HCT116 (cell line): ENCODE data around the gene ACMSD. TPM values are rescaled to one million over a fixed set of nuclear protein-coding genes. Genes with fewer than 3 reads are reported as not detected.

Experiments used
- ATAC-seq: fragments of 200-7000 bp; cut with Tn5 transposase; 2 replicates; pipeline ENCODE4 v1.9.1; 2020; ENCODE audit warnings: mild to moderate bottlenecking, moderate library complexity
- BruUV-seq: library from RNA; stranded (reverse); fragments of 400-500 nt; replicated peaks from 2 replicates; lab custom pipeline; 2021; lab: Mats Ljungman, UMichigan
- CTCF ChIA-PET: fragments of 300-600 bp; sonication (Branson Sonifier 250); formaldehyde crosslinking; loops from one replicate; lab custom pipeline; 2021; ENCODE audit warnings: antibody characterized with exemption; lab: Charles Lee
- POLR2A ChIA-PET: fragments of 300-600, 350-600 bp; sonication (Branson Sonifier 250); formaldehyde crosslinking; loops from one replicate; lab custom pipeline; 2021; ENCODE audit warnings: antibody characterized with exemption; lab: Charles Lee
- RAD21 ChIA-PET, 2 experiments: fragments of 300-600 bp; sonication (Branson Sonifier 250); formaldehyde crosslinking; loops; one replicate each; lab custom pipeline; 2023; ENCODE audit warnings: low total read pairs in 2 of 2; ENCODE audit not compliant: uncharacterized antibody in 2 of 2, unreplicated experiment in 2 of 2, low non-redundant PET in 1 of 2; lab: Charles Lee
- DNase-seq: peaks from one replicate; pipeline ENCODE4 v3.0.0-alpha.2; 2010; ENCODE audit warnings: low read depth, low spot score
- H2AFZ ChIP-seq: fragments of 200-600 bp; shearing (Covaris generic), sonication (generic); 2 replicates; pipeline ENCODE4 v1.6.1; 2017; ENCODE audit warnings: low read depth, mixed run types, mixed read lengths, antibody characterized with exemption, low read length; ENCODE audit not compliant: poor library complexity, severe bottlenecking
- H3K27ac ChIP-seq: 2 replicates; pipeline ENCODE4 v1.5.1; 2012; ENCODE audit warnings: low read depth, low read length
- H3K27me3 ChIP-seq: fragments of 200-600 bp; sonication (generic); 2 replicates; pipeline ENCODE4 v1.6.1; 2016; ENCODE audit warnings: mixed run types, low read length, mixed read lengths; ENCODE audit not compliant: insufficient read depth
- H3K36me3 ChIP-seq, 2 experiments: fragments of 200-500 bp in 1 of 2; fragments of 200-600 bp in 1 of 2; sonication (Bioruptor generic) in 1 of 2; sonication (generic) in 1 of 2; 2 replicates each; pipeline versions ENCODE4 v1.5.1 to v1.6.1; 2014 to 2016; ENCODE audit warnings: low read length in 2 of 2, inconsistent platforms in 1 of 2, mixed read lengths in 1 of 2, mixed run types in 1 of 2; ENCODE audit not compliant: insufficient read depth in 2 of 2, control insufficient read depth in 1 of 2
- H3K4me1 ChIP-seq, 2 experiments: fragments of 200-600 bp in 1 of 2; sonication (generic) in 1 of 2; 2 replicates each; pipeline versions ENCODE4 v1.5.1 to v1.6.1; 2012 to 2017; ENCODE audit warnings: low read length in 2 of 2, inconsistent platforms in 1 of 2, mild to moderate bottlenecking in 1 of 2, mixed read lengths in 1 of 2, mixed run types in 1 of 2, moderate library complexity in 1 of 2; ENCODE audit not compliant: insufficient read depth in 2 of 2, control insufficient read depth in 1 of 2
- H3K4me2 ChIP-seq: fragments of 200-600 bp; sonication (generic); 2 replicates; pipeline ENCODE4 v1.6.1; 2017; ENCODE audit warnings: mixed run types, low read length, mixed read lengths
- H3K4me3 ChIP-seq, 2 experiments: fragments of 200-600 bp in 1 of 2; sonication (generic) in 1 of 2; replicated peaks in 1 of 2; 2 replicates each; pipeline ENCODE4 v1.5.1; 2011 to 2016; ENCODE audit warnings: low read length in 2 of 2, control low read depth in 1 of 2, low read depth in 1 of 2, mild to moderate bottlenecking in 1 of 2, mixed read lengths in 1 of 2, mixed run types in 1 of 2
- H3K79me2 ChIP-seq: fragments of 200-600 bp; sonication (generic); 2 replicates; pipeline ENCODE4 v1.6.1; 2017; ENCODE audit warnings: mild to moderate bottlenecking, mixed run types, low read length, moderate library complexity, mixed read lengths; ENCODE audit not compliant: insufficient read depth
- H3K9ac ChIP-seq: fragments of 200-600 bp; sonication (generic); 2 replicates; pipeline ENCODE4 v1.6.1; 2016; ENCODE audit warnings: low read length, mixed read lengths
- H3K9me2 ChIP-seq: fragments of 200-600 bp; sonication (generic), shearing (Covaris generic); 2 replicates; pipeline ENCODE4 v1.6.1; 2017; ENCODE audit warnings: mixed run types, mild to moderate bottlenecking, moderate library complexity; ENCODE audit not compliant: insufficient read depth
- H3K9me3 ChIP-seq, 2 experiments: fragments of 200-500 bp in 1 of 2; fragments of 200-600 bp in 1 of 2; sonication (Bioruptor generic) in 1 of 2; sonication (generic) in 1 of 2; 2 replicates each; pipeline ENCODE4 v1.6.1; 2014 to 2017; ENCODE audit warnings: low read length in 2 of 2, mixed read lengths in 2 of 2, inconsistent platforms in 1 of 2, low read depth in 1 of 2, mild to moderate bottlenecking in 1 of 2, mixed run types in 1 of 2, moderate library complexity in 1 of 2; ENCODE audit not compliant: control insufficient read depth in 1 of 2, insufficient read depth in 1 of 2
- H4K20me1 ChIP-seq: fragments of 200-600 bp; sonication (generic), shearing (Covaris generic); 2 replicates; pipeline ENCODE4 v1.6.1; 2017; ENCODE audit warnings: mixed run types, mild to moderate bottlenecking, moderate library complexity; ENCODE audit not compliant: insufficient read depth
- ATF3 ChIP-seq: IDR thresholded peaks from 2 replicates; pipeline ENCODE4 v1.6.1; 2012
- CBX3 ChIP-seq: IDR thresholded peaks from 2 replicates; pipeline ENCODE4 v1.6.1; 2012; ENCODE audit warnings: low read depth
- ELF1 ChIP-seq: IDR thresholded peaks from 2 replicates; pipeline ENCODE4 v1.6.1; 2012; ENCODE audit warnings: low read depth, borderline replicate concordance
- EZH2 ChIP-seq: fragments of 200-600 bp; sonication (generic); IDR thresholded peaks from 2 replicates; pipeline ENCODE4 v1.6.1; 2017; ENCODE audit warnings: antibody characterized with exemption, mixed run types
- EZH2phosphoT487 ChIP-seq: fragments of 200-600 bp; IDR thresholded peaks from 2 replicates; pipeline ENCODE4 v1.6.1; 2018; ENCODE audit warnings: antibody characterized with exemption, borderline replicate concordance
- FOSL1 ChIP-seq: IDR thresholded peaks from 2 replicates; pipeline ENCODE4 v1.6.1; 2012; ENCODE audit warnings: low read depth
- JUND ChIP-seq: IDR thresholded peaks from 2 replicates; pipeline ENCODE4 v1.6.1; 2012
- POLR2A ChIP-seq: IDR thresholded peaks from 2 replicates; pipeline ENCODE4 v1.7.0; 2011; ENCODE audit warnings: borderline replicate concordance; ENCODE audit not compliant: insufficient read depth, insufficient read length; ENCODE audit errors: extremely low read depth
- POLR2AphosphoS5 ChIP-seq: IDR thresholded peaks from 2 replicates; pipeline ENCODE4 v1.6.1; 2011; ENCODE audit warnings: mild to moderate bottlenecking, low read depth, low read length, moderate library complexity
- RAD21 ChIP-seq: IDR thresholded peaks from 2 replicates; pipeline ENCODE4 v1.6.1; 2012; ENCODE audit warnings: low read depth, mild to moderate bottlenecking
- SIN3A ChIP-seq: IDR thresholded peaks from 2 replicates; pipeline ENCODE4 v1.6.1; 2012; ENCODE audit warnings: low read depth
- SRF ChIP-seq: IDR thresholded peaks from 2 replicates; pipeline ENCODE4 v1.6.1; 2012; ENCODE audit warnings: low read depth
- TCF7L2 ChIP-seq: IDR thresholded peaks from 2 replicates; pipeline ENCODE4 v1.7.0; 2011; ENCODE audit warnings: borderline replicate concordance, inconsistent platforms; ENCODE audit not compliant: insufficient read depth, insufficient read length; ENCODE audit errors: extremely low read depth
- YY1 ChIP-seq: IDR thresholded peaks from 2 replicates; pipeline ENCODE4 v1.6.1; 2011; ENCODE audit warnings: low read length, low read depth, moderate library complexity, mild to moderate bottlenecking; ENCODE audit not compliant: insufficient replicate concordance; ENCODE audit errors: extremely low read depth
- ZNF274 ChIP-seq: fragments of 200-500 bp; sonication (Bioruptor generic); IDR thresholded peaks from 2 replicates; pipeline ENCODE4 v1.6.1; 2014; ENCODE audit warnings: mild to moderate bottlenecking, low read depth, low read length, inconsistent platforms
- intact Hi-C: fragments of 100-400 bp; cut with micrococcal nuclease; formaldehyde crosslinking; loops from 2 replicates; pipeline ENCODE4 v1.10.0; 2022
- total RNA-seq: library from RNA; stranded (reverse); gene quantifications from one replicate; pipeline ENCODE4 v1.2.1, GENCODE V29; 2021; ENCODE audit not compliant: unreplicated experiment
- TF ChIP-seq, protein P1 (sequence below): IDR thresholded peaks from 2 replicates; pipeline ENCODE4 v1.6.1; 2012; ENCODE audit warnings: low read depth
- TF ChIP-seq, protein P2 (sequence below), 3 experiments: fragments of 200-600 bp in 1 of 3; sonication (generic) in 1 of 3; IDR thresholded peaks in 2 of 3; conservative IDR thresholded peaks in 1 of 3; 2 replicates each; pipeline ENCODE4 v1.5.1; 2012 to 2017; ENCODE audit warnings: low read depth in 2 of 3, low read length in 2 of 3, antibody characterized with exemption in 1 of 3, borderline replicate concordance in 1 of 3, control low read depth in 1 of 3, mild to moderate bottlenecking in 1 of 3, mixed read lengths in 1 of 3, mixed run types in 1 of 3, moderate library complexity in 1 of 3; ENCODE audit not compliant: insufficient read depth in 1 of 3
- TF ChIP-seq, protein P3 (sequence below): IDR thresholded peaks from 2 replicates; pipeline ENCODE4 v1.6.1; 2012
- TF ChIP-seq, protein P4 (sequence below): IDR thresholded peaks from 2 replicates; pipeline ENCODE4 v1.6.1; 2011; ENCODE audit warnings: mild to moderate bottlenecking, low read length, moderate library complexity; ENCODE audit not compliant: insufficient replicate concordance; ENCODE audit errors: extremely low read depth

ACMSD gene
- total RNA-seq, 1 experiment from 2014 or later: not detected

- no TSS peak for BruUV-seq
- Histone ChIP-seq H3K4me3 (no peak overlapping the region), H3K79me2 (no peaks in the 10 kb centered on the region), H4K20me1 (no peaks in the 10 kb centered on the region), H3K9me3 (no peaks in the 10 kb centered on the region), H3K4me1 (no peaks in the 10 kb centered on the region), H3K27ac (no peak overlapping the region), H3K9me2 (no peaks in the 10 kb centered on the region), H3K36me3 (no peaks in the 10 kb centered on the region), H2AFZ (no peak overlapping the region), H3K4me2 (no peak overlapping the region), H3K27me3 (no peaks in the 10 kb centered on the region), H3K9ac (no peak overlapping the region)
- ChIA-PET CTCF (no interaction called here), RAD21 (no interaction called here), POLR2A (no interaction called here)
- intact Hi-C loops: loop anchor here (10.0 kb wide), 1 partner anchor 792 kb away; no protein-coding TSS in a partner anchor
- TF ChIP-seq, protein P1, sequence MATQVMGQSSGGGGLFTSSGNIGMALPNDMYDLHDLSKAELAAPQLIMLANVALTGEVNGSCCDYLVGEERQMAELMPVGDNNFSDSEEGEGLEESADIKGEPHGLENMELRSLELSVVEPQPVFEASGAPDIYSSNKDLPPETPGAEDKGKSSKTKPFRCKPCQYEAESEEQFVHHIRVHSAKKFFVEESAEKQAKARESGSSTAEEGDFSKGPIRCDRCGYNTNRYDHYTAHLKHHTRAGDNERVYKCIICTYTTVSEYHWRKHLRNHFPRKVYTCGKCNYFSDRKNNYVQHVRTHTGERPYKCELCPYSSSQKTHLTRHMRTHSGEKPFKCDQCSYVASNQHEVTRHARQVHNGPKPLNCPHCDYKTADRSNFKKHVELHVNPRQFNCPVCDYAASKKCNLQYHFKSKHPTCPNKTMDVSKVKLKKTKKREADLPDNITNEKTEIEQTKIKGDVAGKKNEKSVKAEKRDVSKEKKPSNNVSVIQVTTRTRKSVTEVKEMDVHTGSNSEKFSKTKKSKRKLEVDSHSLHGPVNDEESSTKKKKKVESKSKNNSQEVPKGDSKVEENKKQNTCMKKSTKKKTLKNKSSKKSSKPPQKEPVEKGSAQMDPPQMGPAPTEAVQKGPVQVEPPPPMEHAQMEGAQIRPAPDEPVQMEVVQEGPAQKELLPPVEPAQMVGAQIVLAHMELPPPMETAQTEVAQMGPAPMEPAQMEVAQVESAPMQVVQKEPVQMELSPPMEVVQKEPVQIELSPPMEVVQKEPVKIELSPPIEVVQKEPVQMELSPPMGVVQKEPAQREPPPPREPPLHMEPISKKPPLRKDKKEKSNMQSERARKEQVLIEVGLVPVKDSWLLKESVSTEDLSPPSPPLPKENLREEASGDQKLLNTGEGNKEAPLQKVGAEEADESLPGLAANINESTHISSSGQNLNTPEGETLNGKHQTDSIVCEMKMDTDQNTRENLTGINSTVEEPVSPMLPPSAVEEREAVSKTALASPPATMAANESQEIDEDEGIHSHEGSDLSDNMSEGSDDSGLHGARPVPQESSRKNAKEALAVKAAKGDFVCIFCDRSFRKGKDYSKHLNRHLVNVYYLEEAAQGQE: no peak
- TF ChIP-seq ELF1: no peak
- TF ChIP-seq SIN3A: no peak
- TF ChIP-seq, protein P2, sequence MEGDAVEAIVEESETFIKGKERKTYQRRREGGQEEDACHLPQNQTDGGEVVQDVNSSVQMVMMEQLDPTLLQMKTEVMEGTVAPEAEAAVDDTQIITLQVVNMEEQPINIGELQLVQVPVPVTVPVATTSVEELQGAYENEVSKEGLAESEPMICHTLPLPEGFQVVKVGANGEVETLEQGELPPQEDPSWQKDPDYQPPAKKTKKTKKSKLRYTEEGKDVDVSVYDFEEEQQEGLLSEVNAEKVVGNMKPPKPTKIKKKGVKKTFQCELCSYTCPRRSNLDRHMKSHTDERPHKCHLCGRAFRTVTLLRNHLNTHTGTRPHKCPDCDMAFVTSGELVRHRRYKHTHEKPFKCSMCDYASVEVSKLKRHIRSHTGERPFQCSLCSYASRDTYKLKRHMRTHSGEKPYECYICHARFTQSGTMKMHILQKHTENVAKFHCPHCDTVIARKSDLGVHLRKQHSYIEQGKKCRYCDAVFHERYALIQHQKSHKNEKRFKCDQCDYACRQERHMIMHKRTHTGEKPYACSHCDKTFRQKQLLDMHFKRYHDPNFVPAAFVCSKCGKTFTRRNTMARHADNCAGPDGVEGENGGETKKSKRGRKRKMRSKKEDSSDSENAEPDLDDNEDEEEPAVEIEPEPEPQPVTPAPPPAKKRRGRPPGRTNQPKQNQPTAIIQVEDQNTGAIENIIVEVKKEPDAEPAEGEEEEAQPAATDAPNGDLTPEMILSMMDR (IDR thresholded peaks at IDR 0.05 in 2 of 3, conservative IDR thresholded peaks at IDR 0.05 in 1 of 3; ENCODE audit: borderline replicate concordance in 1 of 3, insufficient read depth in 1 of 3, low read depth in 2 of 3, low read length in 2 of 3): no peak
- TF ChIP-seq TCF7L2: no peak
- TF ChIP-seq ZNF274: no peak
- no peak for TF ChIP-seq EZH2phosphoT487
- no peak for TF ChIP-seq FOSL1
- no peak for TF ChIP-seq RAD21
- TF ChIP-seq, protein P3, sequence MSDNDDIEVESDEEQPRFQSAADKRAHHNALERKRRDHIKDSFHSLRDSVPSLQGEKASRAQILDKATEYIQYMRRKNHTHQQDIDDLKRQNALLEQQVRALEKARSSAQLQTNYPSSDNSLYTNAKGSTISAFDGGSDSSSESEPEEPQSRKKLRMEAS: no peak
- no peak for TF ChIP-seq POLR2AphosphoS5
- TF ChIP-seq JUND: no peak
- TF ChIP-seq SRF: no peak
- no peak for TF ChIP-seq POLR2A
- TF ChIP-seq EZH2: no peak
- no peak for TF ChIP-seq YY1
- TF ChIP-seq CBX3: no peak
- TF ChIP-seq, protein P4, sequence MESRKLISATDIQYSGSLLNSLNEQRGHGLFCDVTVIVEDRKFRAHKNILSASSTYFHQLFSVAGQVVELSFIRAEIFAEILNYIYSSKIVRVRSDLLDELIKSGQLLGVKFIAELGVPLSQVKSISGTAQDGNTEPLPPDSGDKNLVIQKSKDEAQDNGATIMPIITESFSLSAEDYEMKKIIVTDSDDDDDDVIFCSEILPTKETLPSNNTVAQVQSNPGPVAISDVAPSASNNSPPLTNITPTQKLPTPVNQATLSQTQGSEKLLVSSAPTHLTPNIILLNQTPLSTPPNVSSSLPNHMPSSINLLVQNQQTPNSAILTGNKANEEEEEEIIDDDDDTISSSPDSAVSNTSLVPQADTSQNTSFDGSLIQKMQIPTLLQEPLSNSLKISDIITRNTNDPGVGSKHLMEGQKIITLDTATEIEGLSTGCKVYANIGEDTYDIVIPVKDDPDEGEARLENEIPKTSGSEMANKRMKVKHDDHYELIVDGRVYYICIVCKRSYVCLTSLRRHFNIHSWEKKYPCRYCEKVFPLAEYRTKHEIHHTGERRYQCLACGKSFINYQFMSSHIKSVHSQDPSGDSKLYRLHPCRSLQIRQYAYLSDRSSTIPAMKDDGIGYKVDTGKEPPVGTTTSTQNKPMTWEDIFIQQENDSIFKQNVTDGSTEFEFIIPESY: no peak
- TF ChIP-seq ATF3: no peak
- DNase-seq (no peak), ATAC-seq (no peak)
Measured at GRCh38 chr2:134906726-134907125, 68.3 kb downstream of the ACMSD start.
